ENCODE results near the gene NRSN2. TPM values are rescaled to one million over a fixed set of nuclear protein-coding genes. Genes with fewer than 3 reads are reported as not detected.
A peak's percentile ranks its signal among the peaks of the same experiment; 100 is the strongest.
"Not testable (repeated sequence)": the region's sequence is repeated elsewhere in the genome, so short reads cannot be mapped to it uniquely, and the experiment has no call there.

The NRSN2 gene
- total RNA-seq, 3 donors from 2014 or later: 9.4 to 22.3 (median 21.8) TPM

- TF ChIP-seq POLR2AphosphoS5 (IDR thresholded peaks at IDR 0.05) (no peak), POLR2A (IDR thresholded peaks at IDR 0.05) (no peak), CTCF (IDR thresholded peaks at IDR 0.05) (no peak)
- DNase-seq (ENCODE audit: low spot score in 2 of 2): no peak
- Histone ChIP-seq H3K27ac (peak overlapping the region; percentile 68 to 88), H3K27me3 (no peaks in the 10 kb centered on the region), H3K4me3 (no peak overlapping the region), H3K4me1 (peaks cover 4 to 6% of the 10 kb centered on the region in 2 donors), H3K36me3 (no peaks in the 10 kb centered on the region), H3K9me3 (no peaks in the 10 kb centered on the region)
- intact Hi-C loops (cut with DNase I; ENCODE audit: low total_unique reads): no loop called here
These were observed 17.8 kb upstream of the NRSN2 start for GRCh38 chr20:328975-329695.

GRCh38 chr20:329851-330232, 17.1 kb upstream of the NRSN2 start:
- Histone ChIP-seq H3K4me3 (no peak overlapping the region), H3K4me1 (peaks cover 4 to 6% of the 10 kb centered on the region in 2 donors), H3K27ac (peak overlapping the region in 1 of 2 donors; percentile 88), H3K27me3 (no peaks in the 10 kb centered on the region), H3K36me3 (no peaks in the 10 kb centered on the region), H3K9me3 (no peaks in the 10 kb centered on the region)
- DNase-seq (ENCODE audit: low spot score in 2 of 2): no peak
- intact Hi-C loops (cut with DNase I; ENCODE audit: low total_unique reads): no loop called here
- TF ChIP-seq POLR2A (IDR thresholded peaks at IDR 0.05) (no peak), POLR2AphosphoS5 (IDR thresholded peaks at IDR 0.05) (no peak), CTCF (IDR thresholded peaks at IDR 0.05) (no peak)

DNA sequence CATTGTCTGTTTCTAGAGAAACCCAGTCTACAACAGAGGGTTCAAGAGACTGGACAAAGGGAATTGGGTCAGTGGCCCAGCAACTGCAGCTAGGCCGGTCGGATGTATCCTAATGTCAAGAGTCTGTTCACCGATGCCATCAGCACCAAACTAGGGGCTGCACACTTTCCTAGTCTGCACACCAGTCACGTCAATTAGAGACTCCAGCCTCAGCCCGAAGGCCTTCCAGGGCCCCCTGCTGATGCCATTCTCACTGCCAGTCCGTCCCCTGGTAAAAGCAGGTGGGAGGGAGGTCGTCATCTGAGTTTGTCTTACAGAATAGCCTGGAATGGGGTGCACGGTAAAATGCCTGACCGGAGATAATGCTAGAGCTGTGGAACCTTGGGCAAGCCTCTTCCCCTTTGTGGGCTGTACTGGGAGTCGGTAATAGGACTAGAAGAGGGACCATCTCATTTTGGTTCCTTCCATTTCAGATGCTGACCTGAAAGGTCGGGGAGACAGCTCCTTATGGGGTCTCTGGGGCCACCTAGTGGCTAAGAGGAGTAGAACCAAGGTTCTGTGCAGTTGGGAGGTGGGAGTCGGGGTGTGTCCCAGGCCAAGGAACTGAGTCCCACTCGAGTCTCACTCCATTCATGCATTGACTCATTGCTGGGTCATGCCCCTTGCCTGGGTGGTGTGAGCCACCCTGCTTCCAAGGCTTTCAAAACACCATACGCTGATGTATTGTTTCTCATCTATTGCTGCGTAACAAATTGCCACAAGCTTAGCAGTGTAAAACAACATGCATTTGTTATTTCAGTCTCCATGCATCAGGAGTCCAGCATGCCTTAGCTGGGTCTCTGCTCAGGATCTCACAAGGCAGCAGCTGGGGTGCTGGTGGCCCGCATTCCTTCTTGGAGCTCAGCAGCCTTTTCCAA, 16.4 kb upstream of the NRSN2 start:
- intact Hi-C loops (cut with DNase I; ENCODE audit: low total_unique reads): no loop called here
- H3K27me3 ChIP-seq: no peaks in the 10 kb centered on the region
- H3K27ac ChIP-seq: no peak overlapping the region
- H3K36me3 ChIP-seq: no peaks in the 10 kb centered on the region
- TF ChIP-seq CTCF (IDR thresholded peaks at IDR 0.05) (peak; percentile 43 to 83 (median 72)), POLR2AphosphoS5 (IDR thresholded peaks at IDR 0.05) (no peak), POLR2A (IDR thresholded peaks at IDR 0.05) (no peak)
- H3K4me3 ChIP-seq: no peak overlapping the region
- H3K4me1 ChIP-seq: peaks cover 4 to 6% of the 10 kb centered on the region in 2 donors
- no peak for DNase-seq (ENCODE audit: low spot score in 2 of 2)
- H3K9me3 ChIP-seq: no peaks in the 10 kb centered on the region

GRCh38 chr20:334578-334977, 12.3 kb upstream of the NRSN2 start:
- Histone ChIP-seq H3K4me3 (no peak overlapping the region), H3K4me1 (peaks cover 0 to 3% of the 10 kb centered on the region in 2 donors), H3K27me3 (no peaks in the 10 kb centered on the region), H3K36me3 (no peaks in the 10 kb centered on the region), H3K27ac (no peak overlapping the region), H3K9me3 (no peaks in the 10 kb centered on the region)
- no peak for DNase-seq (ENCODE audit: low spot score in 2 of 2)
- TF ChIP-seq CTCF (IDR thresholded peaks at IDR 0.05): no peak
- no peak for TF ChIP-seq POLR2A (IDR thresholded peaks at IDR 0.05)
- no peak for TF ChIP-seq POLR2AphosphoS5 (IDR thresholded peaks at IDR 0.05)
- intact Hi-C loops (cut with DNase I; ENCODE audit: low total_unique reads): no loop called here

DNA sequence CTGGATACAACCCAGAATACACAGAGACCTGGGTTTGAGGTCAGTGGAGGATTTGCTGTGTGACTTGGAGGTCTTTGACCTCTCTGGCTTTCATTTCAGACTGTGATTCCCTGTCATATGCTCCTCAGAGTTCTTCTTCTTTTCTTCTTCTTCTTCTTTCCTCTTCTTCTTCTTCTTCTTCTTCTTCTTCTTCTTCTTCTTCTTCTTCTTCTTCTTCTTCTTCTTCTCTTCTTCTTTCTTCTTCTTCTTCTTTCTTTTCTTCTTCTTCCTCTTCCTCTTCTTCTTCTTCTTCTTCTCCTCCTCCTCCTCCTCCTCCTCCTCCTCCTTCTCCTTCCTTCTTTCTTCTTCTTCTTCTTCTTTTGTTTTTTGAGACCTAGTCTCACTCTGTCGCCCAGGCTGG, 10.9 kb upstream of the NRSN2 start:
- H3K27ac ChIP-seq; H3K9me3 ChIP-seq; intact Hi-C loops (cut with DNase I; ENCODE audit: low total_unique reads); H3K36me3 ChIP-seq; H3K27me3 ChIP-seq; H3K4me1 ChIP-seq; H3K4me3 ChIP-seq; DNase-seq (ENCODE audit: low spot score in 2 of 2): not testable (repeated sequence)
